DND-41 (cell line): ENCODE results near the gene PKHD1.

Experiments used
- ATAC-seq: fragments of 200-7000 bp; cut with Tn5 transposase; 3 replicates; pipeline ENCODE4 v1.9.1; 2021; ENCODE audit warnings: low read depth; ENCODE audit not compliant: insufficient read depth
- DNase-seq: peaks from one replicate; pipeline ENCODE4 v3.0.0-alpha.2; 2020
- H2AFZ ChIP-seq: 2 replicates; pipeline ENCODE4 v1.6.0; 2012; ENCODE audit warnings: low read depth, low read length
- H3K27ac ChIP-seq: 2 replicates; pipeline ENCODE4 v1.5.1; 2012; ENCODE audit warnings: low read length, inconsistent platforms
- H3K27me3 ChIP-seq: fragments of 200-600 bp; sonication (generic); 2 replicates; pipeline ENCODE4 v1.6.0; 2012; ENCODE audit warnings: low read length, mild to moderate bottlenecking, inconsistent platforms; ENCODE audit not compliant: insufficient read depth, poor library complexity
- H3K36me3 ChIP-seq: 2 replicates; pipeline ENCODE4 v1.5.1; 2012; ENCODE audit warnings: low read length, inconsistent platforms; ENCODE audit not compliant: insufficient read depth
- H3K4me1 ChIP-seq: 2 replicates; pipeline ENCODE4 v1.5.1; 2012; ENCODE audit warnings: mild to moderate bottlenecking, low read length; ENCODE audit not compliant: insufficient read depth
- H3K4me2 ChIP-seq: 2 replicates; pipeline ENCODE4 v1.6.0; 2012; ENCODE audit warnings: mild to moderate bottlenecking, moderate library complexity, low read length, inconsistent platforms; ENCODE audit not compliant: insufficient read depth
- H3K4me3 ChIP-seq, 2 experiments: fragments of 200-600 bp in 1 of 2; shearing (Covaris generic) in 1 of 2; 2 replicates each; pipeline ENCODE4 v1.5.1; 2012 to 2016; ENCODE audit warnings: inconsistent platforms in 2 of 2, low read length in 2 of 2, mild to moderate bottlenecking in 2 of 2, low read depth in 1 of 2, moderate library complexity in 1 of 2
- H3K79me2 ChIP-seq: 2 replicates; pipeline ENCODE4 v1.6.0; 2012; ENCODE audit warnings: low read length, inconsistent platforms; ENCODE audit not compliant: insufficient read depth
- H3K9ac ChIP-seq: 2 replicates; pipeline ENCODE4 v1.6.0; 2012; ENCODE audit warnings: low read depth, mild to moderate bottlenecking, inconsistent platforms, low read length, moderate library complexity
- H3K9me3 ChIP-seq: 2 replicates; pipeline ENCODE4 v1.5.1; 2012; ENCODE audit warnings: low read length, moderate library complexity, mild to moderate bottlenecking, inconsistent platforms; ENCODE audit not compliant: insufficient read depth, severe bottlenecking
- H4K20me1 ChIP-seq: 2 replicates; pipeline ENCODE4 v1.6.0; 2012; ENCODE audit warnings: low read length; ENCODE audit not compliant: insufficient read depth
- CTCF ChIP-seq: IDR thresholded peaks from 2 replicates; pipeline ENCODE4 v1.5.1; 2012; ENCODE audit warnings: borderline replicate concordance, low read length, moderate library complexity, mild to moderate bottlenecking; ENCODE audit not compliant: poor library complexity, severe bottlenecking; ENCODE audit errors: extremely low read depth
- EZH2 ChIP-seq: IDR thresholded peaks from 3 replicates; pipeline ENCODE4 v1.6.1; 2012; ENCODE audit warnings: borderline replicate concordance, low read depth, mild to moderate bottlenecking, moderate library complexity, low read length, inconsistent platforms; ENCODE audit not compliant: severe bottlenecking

The PKHD1 gene

GRCh38 chr6:52055451-52055850, 32.0 kb downstream of the PKHD1 start:
- H3K9ac ChIP-seq: no peak overlapping the region
- no peak for ATAC-seq
- H2AFZ ChIP-seq: no peak overlapping the region
- no peak overlapping the region for H3K4me2 ChIP-seq
- H3K79me2 ChIP-seq: no peaks in the 10 kb centered on the region
- H3K4me1 ChIP-seq: no peaks in the 10 kb centered on the region
- no peaks in the 10 kb centered on the region for H4K20me1 ChIP-seq
- no peak overlapping the region for H3K4me3 ChIP-seq
- no peak for TF ChIP-seq EZH2
- TF ChIP-seq CTCF: no peak
- no peaks in the 10 kb centered on the region for H3K9me3 ChIP-seq
- DNase-seq: no peak
- no peak overlapping the region for H3K27ac ChIP-seq
- no peaks in the 10 kb centered on the region for H3K36me3 ChIP-seq
- H3K27me3 ChIP-seq: no peaks in the 10 kb centered on the region

DNA sequence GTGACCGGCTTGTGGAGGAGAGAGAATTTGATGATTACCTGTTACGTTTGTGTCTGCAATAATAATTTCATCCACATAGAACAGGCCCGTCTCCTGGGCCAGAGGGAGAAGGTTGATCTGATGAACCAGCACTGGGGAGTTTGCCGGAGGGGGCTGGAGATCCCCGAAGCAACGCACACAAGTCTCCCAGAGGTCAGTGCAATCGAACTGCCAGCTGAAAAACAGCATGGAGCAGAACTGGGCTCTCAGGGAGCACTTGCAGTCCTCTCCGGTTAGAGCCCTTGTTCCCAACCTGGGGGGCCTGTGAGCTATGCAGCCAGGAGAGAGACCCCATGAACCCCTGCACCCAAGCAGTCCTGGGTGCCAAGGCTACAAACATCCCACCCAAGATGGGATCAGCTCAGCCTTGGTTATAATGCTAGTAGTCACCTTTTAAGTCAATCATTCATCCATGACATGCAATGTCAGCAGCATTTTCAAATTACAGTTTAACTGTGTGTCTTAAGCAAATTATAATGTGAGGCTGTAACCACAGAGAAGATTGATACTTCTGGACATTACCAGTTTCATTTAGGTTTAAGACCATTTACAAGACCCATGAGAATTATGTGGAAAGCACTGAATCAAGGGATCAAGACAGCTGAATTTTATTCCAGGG, 34.2 kb downstream of the PKHD1 start:
- DNase-seq: no peak
- Histone ChIP-seq H3K27me3 (no peaks in the 10 kb centered on the region), H3K79me2 (no peaks in the 10 kb centered on the region), H3K4me1 (no peaks in the 10 kb centered on the region), H3K36me3 (no peaks in the 10 kb centered on the region), H3K4me2 (no peak overlapping the region), H3K9me3 (no peaks in the 10 kb centered on the region), H3K9ac (no peak overlapping the region), H3K4me3 (no peak overlapping the region), H4K20me1 (no peaks in the 10 kb centered on the region), H3K27ac (no peak overlapping the region), H2AFZ (peak overlapping the region; percentile 41; the same call in 1 of the 2 replicates)
- TF ChIP-seq CTCF: no peak
- TF ChIP-seq EZH2: no peak
- ATAC-seq: no peak

DNA sequence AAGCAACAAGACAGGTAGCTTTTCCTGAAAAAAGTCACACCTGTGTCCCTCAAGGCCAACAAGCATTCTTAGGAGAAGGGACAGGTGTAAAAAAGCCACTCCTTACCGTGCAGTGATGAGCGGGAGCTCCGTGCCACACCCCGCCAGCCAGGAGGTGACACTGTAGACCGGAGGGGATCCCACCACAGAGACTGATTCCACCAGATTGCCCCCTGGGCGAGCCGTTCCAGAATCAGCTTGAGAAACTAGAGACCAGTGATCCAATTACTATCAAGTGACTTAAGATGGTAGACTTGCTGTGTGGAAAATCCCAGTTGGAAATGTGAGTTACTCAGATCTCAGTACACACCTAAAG, 37.4 kb downstream of the PKHD1 start:
- no peak overlapping the region for H3K27ac ChIP-seq
- ATAC-seq (no peak), DNase-seq (no peak)
- no peaks in the 10 kb centered on the region for H3K27me3 ChIP-seq
- H3K9me3 ChIP-seq: no peaks in the 10 kb centered on the region
- no peak overlapping the region for H3K4me2 ChIP-seq
- no peaks in the 10 kb centered on the region for H3K36me3 ChIP-seq
- TF ChIP-seq EZH2: no peak
- TF ChIP-seq CTCF: no peak
- H4K20me1 ChIP-seq: no peaks in the 10 kb centered on the region
- H3K4me1 ChIP-seq: no peaks in the 10 kb centered on the region
- H3K9ac ChIP-seq: no peak overlapping the region
- no peak overlapping the region for H3K4me3 ChIP-seq
- no peaks in the 10 kb centered on the region for H3K79me2 ChIP-seq
- H2AFZ ChIP-seq: no peak overlapping the region
